ENCODE measurements around the gene HPN. TPM values are rescaled to one million over a fixed set of nuclear protein-coding genes. Genes with fewer than 3 reads are reported as not detected.
"Not testable (repeated sequence)": the region's sequence is repeated elsewhere in the genome, so short reads cannot be mapped to it uniquely, and the experiment has no call there.

HPN gene
- total RNA-seq, 2 donors from 2014 or later = 2.5 to 7.2 TPM

- DNase-seq (ENCODE audit: low spot score) = peak; percentile 86
- no peaks in the 10 kb centered on the region for H3K9me3 ChIP-seq
- no peak overlapping the region for H3K4me3 ChIP-seq
- TF ChIP-seq CTCF (IDR thresholded peaks at IDR 0.05) = peak; percentile 96 to 99
- peaks cover 82% of the 10 kb centered on the region for H3K36me3 ChIP-seq
- peaks cover 0 to 18% of the 10 kb centered on the region in 2 donors for H3K4me1 ChIP-seq
- no peaks in the 10 kb centered on the region for H3K27me3 ChIP-seq
- peak overlapping the region; percentile 3 to 46 for H3K27ac ChIP-seq
Measured at GRCh38 chr19:35013041-35013819, 28.3 kb upstream of the HPN start.

GRCh38 chr19:35013820-35014754 is 27.4 kb upstream of the HPN start:
- Histone ChIP-seq H3K36me3 (peaks cover 89% of the 10 kb centered on the region), H3K4me3 (no peak overlapping the region), H3K9me3 (no peaks in the 10 kb centered on the region), H3K27me3 (no peaks in the 10 kb centered on the region), H3K27ac (no peak overlapping the region), H3K4me1 (peaks cover 0 to 18% of the 10 kb centered on the region in 2 donors)
- no peak for TF ChIP-seq CTCF (IDR thresholded peaks at IDR 0.05)
- no peak for DNase-seq (ENCODE audit: low spot score)

- H3K36me3 ChIP-seq = peaks cover 90% of the 10 kb centered on the region
- not testable (repeated sequence) for H3K9me3 ChIP-seq; H3K27me3 ChIP-seq; DNase-seq (ENCODE audit: low spot score); H3K27ac ChIP-seq; H3K4me3 ChIP-seq
- H3K4me1 ChIP-seq = peaks cover 0 to 18% of the 10 kb centered on the region in 2 donors
Measured at GRCh38 chr19:35014774-35015173, 26.7 kb upstream of the HPN start.

GRCh38 chr19:35015270-35015953 is 26.1 kb upstream of the HPN start:
- Histone ChIP-seq H3K4me1 (peaks cover 0 to 18% of the 10 kb centered on the region in 2 donors), H3K27ac (no peak overlapping the region), H3K27me3 (no peaks in the 10 kb centered on the region), H3K9me3 (no peaks in the 10 kb centered on the region), H3K4me3 (no peak overlapping the region), H3K36me3 (peaks cover 90% of the 10 kb centered on the region)
- DNase-seq (ENCODE audit: low spot score) = no peak
- no peak for TF ChIP-seq CTCF (IDR thresholded peaks at IDR 0.05)

GRCh38 chr19:35015954-35016351 is 25.6 kb upstream of the HPN start:
- DNase-seq (ENCODE audit: low spot score) = no peak
- no peaks in the 10 kb centered on the region for H3K27me3 ChIP-seq
- H3K4me3 ChIP-seq = no peak overlapping the region
- H3K36me3 ChIP-seq = peaks cover 90% of the 10 kb centered on the region
- no peak overlapping the region for H3K27ac ChIP-seq
- H3K9me3 ChIP-seq = no peaks in the 10 kb centered on the region
- H3K4me1 ChIP-seq = peaks cover 0 to 18% of the 10 kb centered on the region in 2 donors
- no peak for TF ChIP-seq CTCF (IDR thresholded peaks at IDR 0.05)
